ENCODE results near the gene CLEC10A.

Gene CLEC10A

GRCh38 chr17:7029096-7029495, 51.0 kb downstream of the CLEC10A start:
- no peak for DNase-seq
- CTCF ChIA-PET, result no interaction called here
- H3K27ac Mint-ChIP-seq, result peak overlapping the region; percentile 90
- no peak overlapping the region for H3K4me3 Mint-ChIP-seq
- peaks cover 11% of the 10 kb centered on the region for H3K36me3 Mint-ChIP-seq
- H3K9me3 Mint-ChIP-seq, result peaks cover 3% of the 10 kb centered on the region
- peaks cover 4% of the 10 kb centered on the region for H3K27me3 Mint-ChIP-seq
- H3K4me1 Mint-ChIP-seq, result peaks cover 59% of the 10 kb centered on the region

- no peak for DNase-seq
- no peak overlapping the region for H3K4me3 Mint-ChIP-seq
- peaks cover 62% of the 10 kb centered on the region for H3K4me1 Mint-ChIP-seq
- H3K9me3 Mint-ChIP-seq, result peaks cover 3% of the 10 kb centered on the region
- peaks cover 9% of the 10 kb centered on the region for H3K36me3 Mint-ChIP-seq
- H3K27me3 Mint-ChIP-seq, result peaks cover 22% of the 10 kb centered on the region
- no peak overlapping the region for H3K27ac Mint-ChIP-seq
- CTCF ChIA-PET, result no interaction called here
Measured at GRCh38 chr17:7027335-7027734, 52.7 kb downstream of the CLEC10A start.

DNA sequence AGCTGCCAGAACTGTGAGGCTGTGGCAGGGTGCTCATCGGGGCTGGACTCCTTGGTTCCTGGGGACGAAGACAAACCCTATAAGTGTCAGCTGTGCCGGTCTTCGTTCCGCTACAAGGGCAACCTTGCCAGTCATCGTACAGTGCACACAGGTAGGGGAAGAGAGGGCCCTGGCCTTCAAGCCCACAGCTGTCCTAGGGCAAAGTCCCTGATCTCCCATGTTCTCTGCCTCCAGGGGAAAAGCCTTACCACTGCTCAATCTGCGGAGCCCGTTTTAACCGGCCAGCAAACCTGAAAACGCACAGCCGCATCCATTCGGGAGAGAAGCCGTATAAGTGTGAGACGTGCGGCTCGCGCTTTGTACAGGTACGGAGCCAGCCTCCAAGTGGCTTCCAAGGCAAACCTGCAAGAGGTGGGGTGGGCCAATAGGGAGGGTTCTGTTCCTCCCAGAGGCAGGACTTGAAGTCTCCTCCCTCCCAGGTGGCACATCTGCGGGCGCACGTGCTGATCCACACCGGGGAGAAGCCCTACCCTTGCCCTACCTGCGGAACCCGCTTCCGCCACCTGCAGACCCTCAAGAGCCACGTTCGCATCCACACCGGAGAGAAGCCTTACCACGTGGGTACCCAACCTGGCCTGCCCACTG, 53.5 kb downstream of the CLEC10A start:
- Mint-ChIP-seq H3K4me1 (peaks cover 62% of the 10 kb centered on the region), H3K36me3 (peaks cover 8% of the 10 kb centered on the region), H3K9me3 (peaks cover 3% of the 10 kb centered on the region), H3K27me3 (peaks cover 29% of the 10 kb centered on the region), H3K27ac (no peak overlapping the region), H3K4me3 (no peak overlapping the region)
- no peak for DNase-seq
- CTCF ChIA-PET, result interaction anchor here (8.4 kb wide), 1 partner anchor 112 kb away, joined by 51 read pairs; no protein-coding TSS in a partner anchor

DNA sequence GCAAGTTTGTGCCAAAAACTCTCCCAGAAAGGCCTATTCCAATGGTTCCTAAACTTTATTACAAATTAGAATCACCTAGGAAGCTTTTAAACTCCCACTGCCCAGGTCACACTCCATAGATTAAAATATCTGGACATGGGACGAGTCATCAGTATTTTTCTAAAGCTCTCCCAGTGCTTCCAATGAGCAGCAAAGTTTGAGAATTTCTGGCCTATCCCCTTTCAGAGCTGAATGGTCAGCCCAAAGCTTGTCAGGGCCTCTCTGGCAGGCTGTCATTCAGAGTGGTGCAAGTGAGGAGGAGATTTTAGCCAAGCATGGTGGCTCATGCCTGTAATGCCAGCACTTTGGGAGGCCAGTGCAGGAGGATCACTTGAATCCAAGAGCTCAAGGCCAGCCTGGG, 54.8 kb downstream of the CLEC10A start:
- peaks cover 65% of the 10 kb centered on the region for H3K4me1 Mint-ChIP-seq
- no peak for DNase-seq
- peaks cover 3% of the 10 kb centered on the region for H3K9me3 Mint-ChIP-seq
- CTCF ChIA-PET, result interaction anchor here (2.1 to 8.4 kb wide), 2 partner anchors 111 to 114 kb away, joined by 6 to 51 read pairs; no protein-coding TSS in a partner anchor
- peaks cover 8% of the 10 kb centered on the region for H3K36me3 Mint-ChIP-seq
- H3K4me3 Mint-ChIP-seq, result no peak overlapping the region
- no peak overlapping the region for H3K27ac Mint-ChIP-seq
- peaks cover 42% of the 10 kb centered on the region for H3K27me3 Mint-ChIP-seq
